ENCODE results near the gene NCOA7.

- TF ChIP-seq CSDC2 (CRISPR knock-in tag; IDR thresholded peaks at IDR 0.05) (no peak), PPARA (CRISPR knock-in tag; IDR thresholded peaks at IDR 0.05; ENCODE audit: borderline replicate concordance) (no peak), RARB (CRISPR knock-in tag; IDR thresholded peaks at IDR 0.05) (no peak), TCF4 (CRISPR knock-in tag; IDR thresholded peaks at IDR 0.05; ENCODE audit: borderline replicate concordance) (no peak), CREB5 (CRISPR knock-in tag; IDR thresholded peaks at IDR 0.05; ENCODE audit: low read depth) (no peak), POU6F1 (CRISPR knock-in tag; IDR thresholded peaks at IDR 0.05; ENCODE audit: borderline replicate concordance, low read depth) (no peak), PATZ1 (CRISPR knock-in tag; IDR thresholded peaks at IDR 0.05; ENCODE audit: borderline replicate concordance) (no peak), GLIS3 (CRISPR knock-in tag; IDR thresholded peaks at IDR 0.05) (no peak), CSRNP3 (CRISPR knock-in tag; IDR thresholded peaks at IDR 0.05) (no peak)
Measured at GRCh38 chr6:125769147-125769783, 21.5 kb upstream of the NCOA7 start.
